Fibroblast of gingiva (primary cell): Measurements from ENCODE around the gene ISG20L2.

ENCODE experiments used
- DNase-seq: peaks from one replicate; pipeline ENCODE4 v3.0.0-alpha.2; 2011; ENCODE audit warnings: low read depth

The ISG20L2 gene

GRCh38 chr1:156689035-156689952 lies 39.3 kb downstream of the ISG20L2 start:
- peak; percentile 79 for DNase-seq

- no peak for DNase-seq
These were observed 44.3 kb downstream of the ISG20L2 start for GRCh38 chr1:156684227-156684782.

GRCh38 chr1:156682166-156682890 lies 46.2 kb downstream of the ISG20L2 start:
- no peak for DNase-seq

GRCh38 chr1:156681196-156681960 lies 47.2 kb downstream of the ISG20L2 start:
- no peak for DNase-seq

- no peak for DNase-seq
These were observed 48.5 kb downstream of the ISG20L2 start for GRCh38 chr1:156680056-156680455.

- peak; percentile 78 for DNase-seq
These were observed 50.7 kb downstream of the ISG20L2 start for GRCh38 chr1:156677616-156678596.

- DNase-seq: peak; percentile 60
These were observed 51.5 kb downstream of the ISG20L2 start, which contains the start of gene NES for GRCh38 chr1:156676820-156677615. TSS of gene NES (minus strand) at chr1:156677407. CDS start at chr1:156677264, 143 bp downstream.

GRCh38 chr1:156676114-156676819 lies 52.3 kb downstream of the ISG20L2 start:
- no peak for DNase-seq

GRCh38 chr1:156675210-156676113 lies 53.1 kb downstream of the ISG20L2 start:
- no peak for DNase-seq

GRCh38 chr1:156673387-156674121 lies 55.0 kb downstream of the ISG20L2 start:
- DNase-seq: no peak
